ENCODE measurements around the gene LY6G6F. TPM values are rescaled to one million over a fixed set of nuclear protein-coding genes. Genes with fewer than 3 reads are reported as not detected.

The LY6G6F gene
- total RNA-seq, 1 donor from 2014 or later = not detected

GRCh38 chr6:31736021-31736767 is 29.5 kb downstream of the LY6G6F start, which contains the start of gene CLIC1:
Gene CLIC1, minus strand, starts transcription at chr6:31736530. Its CDS starts 230 bp downstream, at chr6:31736300.
- peak in 1 of 2 donors; percentile 96 for DNase-seq (ENCODE audit: extremely low spot score in 2 of 2)
- Histone ChIP-seq H3K4me1 (peaks cover 60% of the 10 kb centered on the region), H3K27ac (peak within 1 kb of the TSS; percentile 96), H3K9me3 (no peaks in the 10 kb centered on the region), H3K27me3 (no peaks in the 10 kb centered on the region), H3K4me3 (peak within 1 kb of the TSS; percentile 67 to 82), H3K36me3 (peaks cover 3 to 31% of the 10 kb centered on the region in 2 donors)
- TF ChIP-seq POLR2A (IDR thresholded peaks at IDR 0.05) (peak in 1 of 2 donors; percentile 97), CTCF (IDR thresholded peaks at IDR 0.05) (no peak), POLR2AphosphoS5 (IDR thresholded peaks at IDR 0.05; ENCODE audit: insufficient read depth in 1 of 2, low read depth in 1 of 2) (peak; percentile 85 to 100)
- intact Hi-C loops (cut with DNase I) = loop anchor here (5.0 to 10.0 kb wide), 3 partner anchors 51 to 76 kb away; partner anchors contain the start of genes LY6G5C and VARS1

- H3K27me3 ChIP-seq = no peaks in the 10 kb centered on the region
- H3K4me1 ChIP-seq = peaks cover 60% of the 10 kb centered on the region
- peaks cover 3 to 25% of the 10 kb centered on the region in 2 donors for H3K36me3 ChIP-seq
- H3K4me3 ChIP-seq = peak overlapping the region; percentile 67 to 82
- H3K27ac ChIP-seq = peak overlapping the region; percentile 96
- TF ChIP-seq CTCF (IDR thresholded peaks at IDR 0.05) = no peak
- no peak for TF ChIP-seq POLR2A (IDR thresholded peaks at IDR 0.05)
- no peak for TF ChIP-seq POLR2AphosphoS5 (IDR thresholded peaks at IDR 0.05; ENCODE audit: insufficient read depth in 1 of 2, low read depth in 1 of 2)
- no peaks in the 10 kb centered on the region for H3K9me3 ChIP-seq
- no peak for DNase-seq (ENCODE audit: extremely low spot score in 2 of 2)
- intact Hi-C loops (cut with DNase I) = loop anchor here (5.0 to 10.0 kb wide), 3 partner anchors 52 to 75 kb away; partner anchors contain the start of genes LY6G5C and VARS1
Measured at GRCh38 chr6:31736768-31737314, 30.2 kb downstream of the LY6G6F start.

GRCh38 chr6:31737315-31737990 is 30.8 kb downstream of the LY6G6F start:
- no peaks in the 10 kb centered on the region for H3K9me3 ChIP-seq
- peaks cover 60% of the 10 kb centered on the region for H3K4me1 ChIP-seq
- intact Hi-C loops (cut with DNase I) = loop anchor here (5.0 to 10.0 kb wide), 3 partner anchors 53 to 75 kb away; partner anchors contain the start of genes LY6G5C and VARS1
- no peak for DNase-seq (ENCODE audit: extremely low spot score in 2 of 2)
- TF ChIP-seq CTCF (IDR thresholded peaks at IDR 0.05) (no peak), POLR2A (IDR thresholded peaks at IDR 0.05) (no peak)
- H3K27ac ChIP-seq = peak overlapping the region; percentile 96
- H3K27me3 ChIP-seq = no peaks in the 10 kb centered on the region
- H3K36me3 ChIP-seq = peaks cover 3 to 18% of the 10 kb centered on the region in 2 donors
- H3K4me3 ChIP-seq = peak overlapping the region in 1 of 2 donors; percentile 67

- Histone ChIP-seq H3K4me1 (peaks cover 58% of the 10 kb centered on the region), H3K9me3 (no peaks in the 10 kb centered on the region), H3K36me3 (peaks cover 0 to 10% of the 10 kb centered on the region in 2 donors), H3K4me3 (no peak overlapping the region), H3K27ac (peak overlapping the region; percentile 96), H3K27me3 (no peaks in the 10 kb centered on the region)
- TF ChIP-seq POLR2AphosphoS5 (IDR thresholded peaks at IDR 0.05; ENCODE audit: insufficient read depth in 1 of 2, low read depth in 1 of 2) = peak in 1 of 2 donors; percentile 25
- no peak for TF ChIP-seq CTCF (IDR thresholded peaks at IDR 0.05)
- no peak for TF ChIP-seq POLR2A (IDR thresholded peaks at IDR 0.05)
- no peak for DNase-seq (ENCODE audit: extremely low spot score in 2 of 2)
- intact Hi-C loops (cut with DNase I) = loop anchor here (5.0 to 10.0 kb wide), 3 partner anchors 53 to 74 kb away; partner anchors contain the start of genes LY6G5C and VARS1
Measured at GRCh38 chr6:31737991-31738979, 31.6 kb downstream of the LY6G6F start.

All from vagina (tissue), 2 donors.